Esophagus squamous epithelium (tissue), 5 donors: ENCODE measurements around the gene SCRG1. TPM values are rescaled to one million over a fixed set of nuclear protein-coding genes. Genes with fewer than 3 reads are reported as not detected.
A peak's percentile ranks its signal among the peaks of the same experiment; 100 is the strongest.

Experiments
- DNase-seq: peaks from one replicate; lab custom pipeline; 2025; lab: John Stamatoyannopoulos, UW
- H3K27ac ChIP-seq, 4 donors: fragments of 200-600 bp; sonication (generic); one replicate each; pipeline ENCODE4 v1.5.1; 2016 to 2019; ENCODE audit warnings: mild to moderate bottlenecking in 1 of 4
- H3K27me3 ChIP-seq, 4 donors: fragments of 200-600 bp; sonication (generic); 1 replicate in 3 of 4; 2 replicates in 1 of 4; pipeline versions ENCODE4 v1.5.1 to v1.6.0; 2017 to 2021; ENCODE audit warnings: antibody characterized with exemption in 1 of 4
- H3K36me3 ChIP-seq, 3 donors: fragments of 200-600 bp; sonication (generic); one replicate each; pipeline ENCODE4 v1.5.1; 2016 to 2019
- H3K4me1 ChIP-seq, 3 donors: fragments of 200-600 bp; sonication (generic); one replicate each; pipeline ENCODE4 v1.5.1; 2017 to 2019
- H3K4me3 ChIP-seq, 4 donors: fragments of 200-600 bp; sonication (generic); 1 replicate in 3 of 4; 2 replicates in 1 of 4; pipeline ENCODE4 v1.5.1; 2016 to 2019; ENCODE audit warnings: mild to moderate bottlenecking in 2 of 4, moderate library complexity in 1 of 4
- H3K9me3 ChIP-seq, 3 donors: fragments of 200-600 bp; sonication (generic); one replicate each; pipeline ENCODE4 v1.5.1; 2016 to 2019
- POLR2A ChIP-seq, 4 donors: fragments of 450-650 bp; IDR thresholded peaks; one replicate each; pipeline ENCODE4 v1.6.1; 2017; ENCODE audit warnings: antibody characterized with exemption in 4 of 4, mild to moderate bottlenecking in 4 of 4, moderate library complexity in 3 of 4
- WGBS, 2 donors: methylation state at CpG; one replicate each; pipeline ENCODE4 v1.1.5; 2018; 5-methylcytosine and 5-hydroxymethylcytosine counted together
- intact Hi-C: fragments of 100-400 bp; cut with DNase I; formaldehyde crosslinking; loops from one replicate; pipeline ENCODE4 v1.15.0; 2022
- total RNA-seq, 4 donors: library from RNA; depleted of rRNA; stranded (reverse); fragments of >200 nt; gene quantifications; one replicate each; pipeline ENCODE4 v1.1.0, GENCODE V29; 2016
- TF ChIP-seq, protein P1 (sequence below), 6 experiments: fragments of 450-650 bp in 4 of 6; fragments of 200-600 bp in 2 of 6; sonication (generic) in 2 of 6; IDR thresholded peaks; one replicate each; pipeline ENCODE4 v1.5.1; 2016 to 2019; ENCODE audit warnings: antibody characterized with exemption in 6 of 6, mild to moderate bottlenecking in 4 of 6, moderate library complexity in 4 of 6
- donor health status: DM: yes; HTN: yes; CAD: no.

The SCRG1 gene
- total RNA-seq, 4 donors from 2014 or later, result 0.08 TPM; not detected in 3

GRCh38 chr4:173417833-173418232 lies 18.9 kb upstream of the SCRG1 start:
- DNase-seq, result no peak

GRCh38 chr4:173415885-173416653 lies 17.2 kb upstream of the SCRG1 start:
- TF ChIP-seq POLR2A (IDR thresholded peaks at IDR 0.05), result peak in 1 of 4 donors; percentile 23
- TF ChIP-seq, protein P1, sequence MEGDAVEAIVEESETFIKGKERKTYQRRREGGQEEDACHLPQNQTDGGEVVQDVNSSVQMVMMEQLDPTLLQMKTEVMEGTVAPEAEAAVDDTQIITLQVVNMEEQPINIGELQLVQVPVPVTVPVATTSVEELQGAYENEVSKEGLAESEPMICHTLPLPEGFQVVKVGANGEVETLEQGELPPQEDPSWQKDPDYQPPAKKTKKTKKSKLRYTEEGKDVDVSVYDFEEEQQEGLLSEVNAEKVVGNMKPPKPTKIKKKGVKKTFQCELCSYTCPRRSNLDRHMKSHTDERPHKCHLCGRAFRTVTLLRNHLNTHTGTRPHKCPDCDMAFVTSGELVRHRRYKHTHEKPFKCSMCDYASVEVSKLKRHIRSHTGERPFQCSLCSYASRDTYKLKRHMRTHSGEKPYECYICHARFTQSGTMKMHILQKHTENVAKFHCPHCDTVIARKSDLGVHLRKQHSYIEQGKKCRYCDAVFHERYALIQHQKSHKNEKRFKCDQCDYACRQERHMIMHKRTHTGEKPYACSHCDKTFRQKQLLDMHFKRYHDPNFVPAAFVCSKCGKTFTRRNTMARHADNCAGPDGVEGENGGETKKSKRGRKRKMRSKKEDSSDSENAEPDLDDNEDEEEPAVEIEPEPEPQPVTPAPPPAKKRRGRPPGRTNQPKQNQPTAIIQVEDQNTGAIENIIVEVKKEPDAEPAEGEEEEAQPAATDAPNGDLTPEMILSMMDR (IDR thresholded peaks at IDR 0.05), result no peak
- Histone ChIP-seq H3K4me3 (no peak overlapping the region), H3K4me1 (peaks cover 0 to 6% (median 0%) of the 10 kb centered on the region in 3 donors), H3K9me3 (no peaks in the 10 kb centered on the region), H3K36me3 (no peaks in the 10 kb centered on the region), H3K27me3 (no peaks in the 10 kb centered on the region), H3K27ac (peak overlapping the region in 3 of 4 donors; percentile 13 to 58 (median 29))
- 71 to 79% methylated on average over 13 to 24 of the region's 26 CpGs for WGBS, 2 donors
- intact Hi-C loops, result loop anchor here (5.0 kb wide), 2 partner anchors 76 to 99 kb away; no protein-coding TSS in a partner anchor
- peak; percentile 5 for DNase-seq

More at GRCh38 chr4:173417833-173418232, 18.9 kb upstream of the SCRG1 start:
- Histone ChIP-seq H3K36me3 (no peaks in the 10 kb centered on the region), H3K27ac (no peak overlapping the region), H3K4me1 (peaks cover 0 to 6% (median 0%) of the 10 kb centered on the region in 3 donors), H3K4me3 (no peak overlapping the region), H3K27me3 (no peaks in the 10 kb centered on the region), H3K9me3 (no peaks in the 10 kb centered on the region)
- intact Hi-C loops, result loop anchor here (5.0 kb wide), 2 partner anchors 74 to 101 kb away; no protein-coding TSS in a partner anchor
- no peak for TF ChIP-seq POLR2A (IDR thresholded peaks at IDR 0.05)
- TF ChIP-seq, protein P1 (IDR thresholded peaks at IDR 0.05), result no peak

GRCh38 chr4:173415092-173415491 lies 16.2 kb upstream of the SCRG1 start:
- TF ChIP-seq, protein P1 (IDR thresholded peaks at IDR 0.05), result no peak
- TF ChIP-seq POLR2A (IDR thresholded peaks at IDR 0.05), result no peak
- Histone ChIP-seq H3K36me3 (peaks cover 0 to 4% (median 0%) of the 10 kb centered on the region in 3 donors), H3K9me3 (no peaks in the 10 kb centered on the region), H3K27ac (peak overlapping the region in 3 of 4 donors; percentile 13 to 58 (median 29)), H3K27me3 (no peaks in the 10 kb centered on the region), H3K4me1 (peaks cover 0 to 5% (median 0%) of the 10 kb centered on the region in 3 donors), H3K4me3 (no peak overlapping the region)
- DNase-seq, result no peak
- intact Hi-C loops, result loop anchor here (5.0 kb wide), 2 partner anchors 77 to 98 kb away; no protein-coding TSS in a partner anchor
- WGBS, 2 donors, result 39 to 65% methylated on average over 3 of the region's 3 CpGs

DNA sequence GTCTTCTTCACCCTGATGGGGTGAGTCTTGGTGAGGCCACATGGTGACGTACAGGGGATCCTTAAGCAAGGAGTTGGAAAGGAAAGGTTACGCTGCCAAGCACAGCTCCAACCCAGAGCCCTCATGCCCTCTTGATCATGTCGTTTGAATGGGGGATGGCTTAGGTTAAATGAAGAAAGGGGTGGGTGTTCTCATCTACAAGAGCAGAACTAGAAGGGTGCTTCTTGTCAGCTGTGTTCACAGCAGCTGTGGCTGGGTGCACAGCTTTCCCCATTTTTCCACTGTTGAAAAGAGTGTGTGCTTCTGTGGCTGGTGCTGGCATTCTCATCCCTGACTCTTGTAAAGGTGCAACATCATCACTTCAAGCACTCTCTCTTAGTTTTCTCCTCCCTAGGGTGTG lies 15.5 kb upstream of the SCRG1 start:
- Histone ChIP-seq H3K4me3 (no peak overlapping the region), H3K4me1 (peaks cover 0 to 5% (median 0%) of the 10 kb centered on the region in 3 donors), H3K9me3 (no peaks in the 10 kb centered on the region), H3K27me3 (no peaks in the 10 kb centered on the region), H3K27ac (peak overlapping the region in 1 of 4 donors; percentile 28), H3K36me3 (peaks cover 0 to 9% (median 0%) of the 10 kb centered on the region in 3 donors)
- intact Hi-C loops, result no loop called here
- no peak for TF ChIP-seq POLR2A (IDR thresholded peaks at IDR 0.05)
- TF ChIP-seq, protein P1 (IDR thresholded peaks at IDR 0.05), result no peak
- WGBS, 2 donors, result 71 to 85% methylated on average over 3 of the region's 3 CpGs
- no peak for DNase-seq

- intact Hi-C loops, result no loop called here
Measured at GRCh38 chr4:173413036-173413435, 14.1 kb upstream of the SCRG1 start.

More at GRCh38 chr4:173413036-173413435, 14.1 kb upstream of the SCRG1 start:
- Histone ChIP-seq H3K9me3 (no peaks in the 10 kb centered on the region), H3K27ac (no peak overlapping the region), H3K4me3 (no peak overlapping the region), H3K27me3 (no peaks in the 10 kb centered on the region), H3K36me3 (peaks cover 0 to 9% (median 0%) of the 10 kb centered on the region in 3 donors), H3K4me1 (peaks cover 0 to 5% (median 0%) of the 10 kb centered on the region in 3 donors)
- no peak for DNase-seq
- TF ChIP-seq POLR2A (IDR thresholded peaks at IDR 0.05), result no peak
- TF ChIP-seq, protein P1 (IDR thresholded peaks at IDR 0.05), result no peak
- 58 to 68% methylated on average over 1 of the region's 1 CpG for WGBS, 2 donors
